Measurements from ENCODE around the gene PTGS2.
"Not testable (repeated sequence)": the region's sequence is repeated elsewhere in the genome, so short reads cannot be mapped to it uniquely, and the experiment has no call there.

PTGS2 gene

GRCh38 chr1:186669784-186670183 lies 10.4 kb downstream of the PTGS2 start:
- not testable (repeated sequence) for DNase-seq

- not testable (repeated sequence) for DNase-seq
Measured at GRCh38 chr1:186664217-186664616, 16.0 kb downstream of the PTGS2 start.

- no peak for DNase-seq
Measured at GRCh38 chr1:186662752-186663151, 17.5 kb downstream of the PTGS2 start.

- DNase-seq, result no peak
Measured at GRCh38 chr1:186659890-186660341, 20.3 kb downstream of the PTGS2 start.

- DNase-seq, result no peak
Measured at GRCh38 chr1:186658999-186659398, 21.2 kb downstream of the PTGS2 start.

GRCh38 chr1:186657481-186657880 lies 22.7 kb downstream of the PTGS2 start:
- DNase-seq, result no peak

- no peak for DNase-seq
Measured at GRCh38 chr1:186655876-186656275, 24.3 kb downstream of the PTGS2 start.

GRCh38 chr1:186654741-186655140 lies 25.5 kb downstream of the PTGS2 start:
- DNase-seq, result no peak

- no peak for DNase-seq
Measured at GRCh38 chr1:186653312-186653711, 26.9 kb downstream of the PTGS2 start.

- no peak for DNase-seq
Measured at GRCh38 chr1:186648613-186649012, 31.6 kb downstream of the PTGS2 start.

- DNase-seq, result not testable (repeated sequence)
Measured at GRCh38 chr1:186647985-186648384, 32.2 kb downstream of the PTGS2 start.

GRCh38 chr1:186643614-186644013 lies 36.6 kb downstream of the PTGS2 start:
- no peak for DNase-seq

- DNase-seq, result not testable (repeated sequence)
Measured at GRCh38 chr1:186637567-186637966, 42.7 kb downstream of the PTGS2 start.

GRCh38 chr1:186636786-186637185 lies 43.4 kb downstream of the PTGS2 start:
- DNase-seq, result no peak

GRCh38 chr1:186634511-186634910 lies 45.7 kb downstream of the PTGS2 start:
- no peak for DNase-seq

- DNase-seq, result no peak
Measured at GRCh38 chr1:186633116-186633515, 47.1 kb downstream of the PTGS2 start.

GRCh38 chr1:186629341-186629740 lies 50.9 kb downstream of the PTGS2 start:
- no peak for DNase-seq

GRCh38 chr1:186628910-186629309 lies 51.3 kb downstream of the PTGS2 start:
- DNase-seq, result no peak

GRCh38 chr1:186627019-186627418 lies 53.2 kb downstream of the PTGS2 start:
- DNase-seq, result no peak

- no peak for DNase-seq
Measured at GRCh38 chr1:186626356-186626932, 53.8 kb downstream of the PTGS2 start.

- DNase-seq, result no peak
Measured at GRCh38 chr1:186623551-186623950, 56.7 kb downstream of the PTGS2 start.

Measured in NCI-H2029 (cell line).